HG03175 (cell line): ENCODE data around the gene HS3ST3B1.

Source experiments
- ATAC-seq: cut with Tn5 transposase; IDR thresholded peaks from one replicate; pipeline ENCODE4 v1.9.1; 2021; ENCODE audit warnings: mild to moderate bottlenecking, moderate library complexity; ENCODE audit not compliant: unreplicated experiment

The HS3ST3B1 gene

DNA sequence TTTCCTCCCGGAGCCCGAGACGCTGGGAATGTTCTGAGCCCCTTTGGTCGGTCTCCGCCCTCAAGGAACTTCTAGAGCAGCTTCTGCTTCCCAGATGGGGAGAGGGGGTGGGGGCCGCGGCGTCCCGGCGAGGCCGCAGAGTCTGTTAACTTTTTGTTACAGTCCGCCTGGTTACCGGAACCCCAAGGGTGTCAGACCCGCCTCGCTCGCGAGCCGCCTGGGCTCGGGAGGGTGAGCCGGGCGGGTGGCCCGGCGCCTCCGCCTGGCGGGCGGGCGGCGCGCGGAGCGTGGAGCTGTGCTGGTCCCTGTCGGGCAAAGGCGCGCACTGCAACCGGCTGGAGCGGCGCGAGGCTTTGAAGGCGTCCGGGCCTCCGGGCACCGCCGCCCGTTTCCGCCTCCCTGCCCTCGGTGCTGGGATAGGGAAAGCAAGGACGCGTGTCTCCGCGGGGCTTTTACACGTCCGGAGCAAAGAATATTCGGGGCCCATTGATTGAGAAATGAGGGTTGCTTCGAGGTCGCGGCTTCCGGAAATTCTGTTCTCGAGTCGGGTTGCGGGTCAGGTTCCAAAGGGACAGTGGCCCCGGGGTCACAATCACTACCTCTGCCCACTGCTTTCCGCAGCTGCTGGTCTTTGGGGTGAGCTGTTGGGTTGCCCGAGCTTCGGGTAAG lies 1.7 kb downstream of the HS3ST3B1 start:
- peak; percentile 60 for ATAC-seq

DNA sequence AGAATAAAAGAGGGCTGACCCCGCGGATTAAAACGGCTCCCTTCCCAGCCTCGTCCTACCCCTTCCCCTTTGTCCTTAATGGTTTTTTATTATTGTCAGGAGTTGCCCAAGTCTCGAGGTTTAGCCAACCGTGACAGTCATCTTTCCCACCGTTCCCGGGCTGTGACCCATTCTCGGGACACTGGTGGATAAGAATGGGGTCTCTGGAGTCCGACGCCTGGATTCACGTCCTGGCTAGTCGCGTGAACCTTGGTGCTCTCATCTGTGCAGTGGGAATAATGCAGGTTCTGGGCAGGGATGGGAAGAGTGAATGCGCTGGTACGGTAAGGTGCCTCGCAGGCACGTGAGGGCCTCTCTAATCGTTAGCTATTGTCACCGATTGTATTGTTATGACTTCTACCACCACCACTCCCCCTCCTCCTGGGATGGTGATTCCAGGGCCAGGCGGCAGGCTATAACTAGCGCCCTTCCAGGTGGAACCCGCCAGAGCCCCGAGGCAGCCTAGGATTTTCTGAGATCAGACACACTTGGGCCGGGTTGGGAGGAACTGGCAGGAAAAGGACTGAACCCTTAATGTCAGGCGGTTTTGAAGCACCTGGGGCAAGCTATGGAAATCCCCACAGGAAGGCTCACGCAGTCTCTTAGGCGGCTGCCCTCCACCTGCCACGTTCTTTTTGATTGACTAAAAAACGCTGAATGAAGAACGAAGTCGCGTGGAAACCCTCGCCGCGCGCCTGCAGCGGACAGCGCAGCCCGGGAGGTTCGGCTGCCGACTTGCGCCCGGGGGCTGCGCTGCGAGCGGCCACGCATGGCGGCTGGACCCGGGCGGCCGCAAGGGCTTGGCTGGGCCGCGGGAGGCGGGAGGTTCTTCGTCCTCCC lies 2.7 kb downstream of the HS3ST3B1 start:
- ATAC-seq = no peak

DNA sequence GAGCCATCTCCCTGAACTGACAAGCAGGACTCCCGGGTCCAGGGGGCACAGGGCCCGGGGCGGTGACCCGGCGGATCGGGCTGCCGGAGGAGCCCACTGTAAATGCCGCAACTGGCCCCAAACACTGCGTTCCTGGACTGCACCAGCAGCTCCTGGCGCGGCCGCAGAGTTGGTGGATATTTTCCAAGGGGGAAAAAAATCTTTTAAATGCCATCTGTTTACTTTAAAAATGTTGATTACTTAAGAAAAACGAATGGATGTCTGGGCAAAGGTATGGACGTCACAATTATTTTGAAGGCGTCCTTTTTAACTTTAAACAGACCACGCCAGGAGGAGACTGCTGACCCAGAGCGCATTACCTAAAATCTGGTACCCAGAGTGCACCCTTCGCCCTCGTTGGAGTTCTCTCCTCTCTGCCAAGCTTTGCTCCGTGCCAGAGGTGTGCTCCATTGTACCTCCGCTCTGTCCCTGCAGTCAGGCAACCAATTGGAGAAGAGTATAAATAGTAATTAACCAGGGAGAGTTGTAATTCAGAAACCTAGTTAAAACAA lies 3.4 kb downstream of the HS3ST3B1 start:
- ATAC-seq = no peak

DNA sequence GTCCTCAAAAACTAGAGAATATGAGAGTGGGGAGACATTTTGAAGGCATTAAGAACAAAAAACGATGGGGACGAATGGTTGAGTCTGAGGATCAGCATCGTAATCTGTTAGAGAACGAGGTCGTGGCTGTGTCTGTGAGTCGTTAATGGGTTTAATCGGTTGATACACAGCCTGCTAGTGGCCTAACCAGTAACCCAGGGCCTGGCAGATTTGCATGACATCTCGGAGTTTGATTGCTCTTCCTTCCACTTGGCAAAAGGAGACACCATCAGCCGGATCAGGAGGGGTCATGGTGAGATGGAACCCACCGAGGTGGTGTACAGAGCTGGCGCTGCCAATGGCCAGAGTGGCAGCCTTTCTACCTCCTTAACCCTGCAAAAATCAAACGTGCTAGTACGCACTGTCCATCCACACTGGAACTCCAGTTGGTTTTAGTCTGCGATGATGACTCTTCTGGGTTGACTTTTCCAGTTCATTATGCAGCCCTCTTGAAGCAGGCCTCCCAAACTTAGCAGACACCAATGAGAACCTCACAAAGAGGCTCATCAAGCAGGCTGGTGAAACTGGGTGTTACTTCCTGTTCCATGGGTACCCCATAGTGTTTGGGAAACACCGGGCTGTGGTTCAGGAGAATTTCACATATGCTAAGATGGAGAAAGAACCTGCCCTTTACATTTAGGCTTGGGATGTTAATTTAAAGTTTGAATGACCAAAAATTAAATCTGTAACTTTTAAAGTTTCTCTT lies 4.1 kb downstream of the HS3ST3B1 start:
- ATAC-seq = no peak

DNA sequence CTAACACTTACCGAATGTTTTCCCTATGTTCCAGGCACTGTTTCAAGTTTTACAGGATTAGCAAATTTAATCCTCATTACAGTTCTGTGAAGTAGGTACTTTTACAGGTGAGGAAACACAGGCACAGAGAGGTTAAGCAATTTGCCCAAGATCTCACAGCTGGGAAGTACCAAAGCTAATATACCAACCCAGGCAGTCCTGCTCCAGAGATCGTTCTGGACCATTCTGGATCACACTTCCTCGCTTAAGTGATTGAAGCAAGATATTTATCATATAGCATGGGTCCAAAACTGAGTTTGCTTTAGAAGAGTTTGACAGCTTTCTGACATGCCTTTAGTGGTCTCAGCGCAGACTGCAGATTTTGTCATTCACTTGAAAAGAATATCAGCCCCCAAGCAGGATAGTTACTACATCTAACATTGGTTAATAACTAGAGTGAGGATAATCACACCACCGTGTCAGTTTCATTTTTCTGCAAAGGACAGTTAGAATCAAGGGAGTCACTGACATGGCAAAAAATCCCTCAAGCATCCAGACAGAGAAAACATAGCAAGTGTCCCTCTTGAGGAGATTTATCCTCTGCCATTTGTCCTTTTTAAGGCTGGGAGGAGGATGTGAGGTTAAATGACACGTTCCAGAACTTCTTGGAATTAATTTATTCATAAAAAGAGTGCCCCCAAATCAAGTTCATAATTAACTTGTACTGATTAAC lies 5.1 kb downstream of the HS3ST3B1 start:
- no peak for ATAC-seq

DNA sequence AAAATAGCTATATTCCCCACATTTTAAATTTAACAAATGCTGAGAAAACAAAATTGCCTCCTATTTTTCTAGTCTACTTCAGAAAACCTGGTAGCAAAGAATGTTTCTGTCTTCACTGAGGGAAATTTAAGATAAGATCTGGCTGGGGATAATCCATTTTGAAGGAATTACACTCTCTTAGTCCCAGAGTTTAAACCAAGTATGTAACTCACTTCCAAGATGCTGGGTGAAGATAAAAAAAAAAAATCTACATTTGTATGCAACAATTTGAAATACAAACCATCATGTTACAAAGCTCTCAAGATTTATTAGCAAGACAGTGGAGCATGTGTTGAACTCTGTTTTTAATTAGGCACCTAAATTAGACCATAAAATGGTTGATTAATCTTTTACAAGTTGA lies 5.7 kb downstream of the HS3ST3B1 start:
- ATAC-seq = no peak

DNA sequence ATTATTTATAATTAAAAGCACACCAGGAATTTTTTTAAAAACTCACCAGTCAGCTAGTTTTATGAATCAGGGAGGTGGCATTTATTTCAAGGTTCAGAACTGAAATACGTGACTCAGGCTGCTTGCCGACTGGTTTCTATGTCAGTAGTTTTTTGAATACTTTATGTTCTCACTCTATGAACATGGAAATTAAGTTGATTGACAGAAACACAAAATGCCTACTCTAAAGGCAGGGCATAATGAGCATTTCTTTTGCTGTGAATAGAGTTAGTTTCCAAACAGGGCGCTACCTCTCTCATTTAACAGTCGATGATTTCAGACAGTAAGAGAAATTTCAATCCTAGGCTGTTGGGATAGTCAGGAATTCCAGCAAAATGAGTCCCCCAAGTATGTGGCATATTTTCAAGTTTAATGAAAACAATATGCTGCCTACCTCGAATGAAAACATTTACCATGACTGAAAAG lies 6.7 kb downstream of the HS3ST3B1 start:
- ATAC-seq = no peak

DNA sequence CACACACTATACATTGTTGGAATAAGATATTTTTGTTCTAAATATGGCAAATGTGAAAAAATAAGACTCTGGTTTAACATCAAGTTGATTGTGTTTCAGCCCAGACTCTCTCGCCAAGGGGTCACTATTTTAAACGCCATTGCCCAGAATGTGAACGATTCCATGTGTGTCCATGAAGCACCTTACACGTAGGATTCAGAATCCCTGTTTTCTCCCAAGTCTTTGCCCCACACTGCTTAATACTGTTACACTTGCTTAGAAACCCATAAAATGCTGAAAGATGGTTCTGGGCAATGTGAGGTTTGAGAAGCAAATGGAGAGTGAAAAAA lies 7.7 kb downstream of the HS3ST3B1 start:
- ATAC-seq = no peak

DNA sequence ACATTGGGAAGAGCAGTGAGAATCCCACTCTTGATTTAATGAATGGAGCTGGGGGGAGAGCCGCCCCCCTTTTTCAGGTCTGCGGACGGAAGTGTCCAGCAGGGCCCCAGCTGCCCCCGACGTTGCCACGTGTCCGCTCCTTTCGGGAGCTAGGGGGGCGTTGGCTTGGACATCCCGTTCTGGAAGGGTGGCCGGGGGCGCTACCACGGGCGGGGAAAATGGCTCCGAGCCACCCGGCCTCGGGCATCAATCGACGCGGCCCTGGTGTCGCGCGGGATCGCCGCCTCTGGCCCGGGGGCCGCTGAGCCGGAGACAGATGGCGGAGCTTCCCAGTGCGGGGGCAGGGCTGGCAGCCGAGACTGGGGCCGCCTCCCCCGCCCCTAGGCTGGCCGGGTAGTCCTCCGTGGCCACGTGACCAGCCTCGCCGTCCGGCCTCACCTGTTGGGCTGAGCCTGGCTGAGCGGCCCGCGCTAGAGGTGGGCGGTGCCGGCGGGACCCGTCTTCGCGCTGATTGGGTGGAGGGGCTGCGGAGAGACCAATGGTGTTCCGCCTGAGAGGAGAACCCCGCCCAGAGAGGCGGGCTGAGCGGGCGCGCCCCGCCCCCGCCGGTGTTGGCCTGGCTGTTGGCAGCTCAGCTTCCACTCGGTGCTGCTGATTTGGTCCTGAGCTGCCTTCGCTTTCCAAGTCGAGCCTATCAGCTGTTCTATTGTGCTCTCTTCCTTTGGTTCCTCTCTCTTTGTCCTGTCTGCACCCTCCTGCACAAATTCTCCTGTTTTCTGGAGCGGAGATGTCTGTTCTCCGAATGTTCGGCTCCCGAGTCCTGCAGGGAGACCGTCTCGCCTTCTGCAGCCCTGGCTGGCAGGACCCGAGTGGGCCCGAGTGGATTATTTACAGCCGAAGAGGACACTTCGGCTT lies 8.3 kb downstream of the HS3ST3B1 start:
- ATAC-seq = peak; percentile 78

DNA sequence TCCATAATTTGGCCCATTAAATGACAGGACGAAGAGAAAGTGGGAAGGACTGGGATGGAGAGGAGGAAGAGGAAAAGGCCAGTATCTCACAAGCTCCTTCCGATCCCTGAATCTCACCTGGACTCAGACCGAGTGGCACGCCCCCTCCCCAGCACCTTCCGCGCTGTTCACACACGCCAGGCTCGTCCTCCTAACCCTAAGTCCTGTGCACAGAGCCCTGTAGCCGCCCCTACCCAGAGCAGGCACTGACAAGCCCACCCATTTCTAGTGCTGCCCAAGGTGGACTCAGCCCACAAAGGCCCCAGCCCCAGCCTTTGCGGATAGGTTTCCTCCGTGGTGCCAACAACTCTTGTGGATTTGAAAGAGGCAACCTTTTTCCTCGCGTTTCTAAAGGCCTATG lies 9.2 kb downstream of the HS3ST3B1 start:
- no peak for ATAC-seq

DNA sequence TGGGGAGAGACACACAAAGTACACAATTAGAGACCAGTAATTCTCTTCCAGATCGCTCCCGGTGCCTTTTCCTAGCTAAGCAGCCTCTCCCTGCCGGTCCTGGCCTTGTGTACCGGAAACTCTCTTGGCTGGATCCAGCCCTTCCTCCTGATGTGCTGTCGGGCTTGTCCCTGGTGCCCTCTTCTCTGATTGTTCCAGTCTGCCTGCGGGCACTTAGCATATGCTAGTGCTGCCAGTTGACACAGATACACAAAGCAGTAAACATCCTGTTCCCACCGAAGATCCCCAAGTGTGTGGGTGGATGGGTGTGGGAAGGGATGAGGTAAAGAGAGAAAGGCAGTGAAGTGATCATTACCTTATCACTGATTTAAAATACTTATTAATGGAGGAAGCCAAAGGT lies 9.7 kb downstream of the HS3ST3B1 start:
- ATAC-seq = no peak

DNA sequence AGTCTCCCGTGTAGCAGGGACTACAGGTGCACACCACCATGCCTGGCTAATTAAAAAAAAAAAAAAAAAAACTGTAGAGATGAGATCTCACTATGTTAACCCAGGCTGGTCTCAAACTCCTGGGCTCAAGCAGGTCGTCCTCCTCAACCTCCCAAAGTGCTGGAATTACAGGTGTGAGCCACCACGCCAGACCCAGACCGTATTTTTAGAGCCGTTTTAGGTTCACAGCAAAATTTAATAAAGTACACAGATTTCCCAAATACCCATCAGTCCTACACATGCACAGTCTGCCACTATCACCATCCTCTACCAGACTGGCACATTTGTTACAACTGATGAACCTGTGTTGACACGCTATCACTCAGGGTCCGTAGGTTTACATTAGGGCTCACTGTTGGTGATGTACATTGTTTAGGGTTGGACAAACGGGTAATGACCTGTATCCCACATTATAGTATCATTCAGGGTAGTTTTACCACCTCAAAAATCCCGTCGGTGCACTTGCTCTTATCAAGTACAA lies 10.4 kb downstream of the HS3ST3B1 start:
- no peak for ATAC-seq

DNA sequence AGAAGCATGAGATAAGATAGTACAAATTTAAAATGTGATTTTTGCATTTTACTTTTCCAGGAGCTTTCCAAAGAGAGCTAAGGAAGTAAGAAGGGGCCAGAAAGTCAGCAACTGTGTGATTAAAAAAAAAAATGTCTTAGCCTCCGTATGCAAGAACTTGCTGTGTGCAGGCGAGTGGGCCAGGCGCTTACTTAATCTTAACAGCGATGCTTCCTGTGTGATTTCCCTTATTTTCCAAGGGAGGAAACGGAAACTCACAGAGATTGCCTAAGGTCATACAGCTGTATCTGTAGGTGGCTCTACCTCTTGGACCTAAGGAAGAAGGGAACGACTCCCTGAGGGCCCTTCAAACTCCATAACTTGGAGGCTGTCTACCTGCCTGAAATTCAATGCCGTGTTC lies 11.1 kb downstream of the HS3ST3B1 start:
- ATAC-seq = no peak

DNA sequence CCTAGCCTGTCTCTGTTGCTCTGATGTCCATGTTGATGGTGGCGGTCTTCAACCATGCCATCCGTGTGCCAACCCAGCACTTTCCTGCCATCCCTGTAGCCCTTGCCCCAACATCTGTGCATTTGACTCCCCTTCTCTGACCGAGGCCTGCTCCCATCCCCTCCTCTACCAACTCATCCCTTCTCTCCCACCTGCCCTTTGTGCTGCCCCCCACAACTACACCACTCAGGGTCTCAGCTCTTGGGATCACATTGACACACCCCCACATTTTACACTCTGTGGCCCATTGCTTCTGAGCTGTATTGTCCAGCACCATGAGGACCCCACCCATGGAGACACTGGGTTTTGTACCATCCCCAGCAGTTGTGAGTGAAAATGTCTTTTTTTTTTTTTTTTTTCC lies 11.6 kb downstream of the HS3ST3B1 start:
- no peak for ATAC-seq

DNA sequence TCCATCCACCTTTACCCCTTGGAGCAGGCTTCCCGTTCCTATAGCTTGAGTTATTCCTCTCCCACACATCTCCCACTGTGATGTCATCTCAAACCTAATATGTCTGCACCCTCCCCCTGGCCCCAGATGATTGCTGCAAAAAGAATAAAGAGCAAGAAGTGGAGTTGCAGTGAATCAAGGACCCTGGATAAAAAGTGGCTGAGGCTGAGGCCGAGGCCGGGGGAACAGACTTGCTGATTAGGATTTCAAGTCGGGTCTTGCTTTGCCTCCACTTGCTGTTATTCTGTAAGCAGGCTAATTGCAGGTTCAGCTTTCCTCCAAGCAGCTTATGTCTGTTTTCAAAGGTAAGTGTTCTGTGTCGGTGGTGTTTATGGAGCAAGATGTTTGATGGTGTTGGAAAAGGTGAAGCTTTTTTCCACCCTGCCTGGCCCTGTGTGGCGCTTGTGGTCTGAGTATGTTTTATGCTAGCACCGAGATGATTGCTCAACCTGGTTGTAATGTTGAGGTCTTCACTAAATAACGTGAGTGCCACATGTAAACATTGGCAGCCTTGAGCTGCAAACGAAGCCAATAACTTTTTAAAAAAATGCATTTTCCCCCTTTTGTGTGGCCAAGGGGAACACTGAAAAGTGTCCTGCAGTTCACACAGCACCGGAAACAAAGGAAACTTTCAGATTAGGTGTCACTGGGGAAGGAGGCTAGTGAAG lies 15.4 kb downstream of the HS3ST3B1 start:
- ATAC-seq = no peak

DNA sequence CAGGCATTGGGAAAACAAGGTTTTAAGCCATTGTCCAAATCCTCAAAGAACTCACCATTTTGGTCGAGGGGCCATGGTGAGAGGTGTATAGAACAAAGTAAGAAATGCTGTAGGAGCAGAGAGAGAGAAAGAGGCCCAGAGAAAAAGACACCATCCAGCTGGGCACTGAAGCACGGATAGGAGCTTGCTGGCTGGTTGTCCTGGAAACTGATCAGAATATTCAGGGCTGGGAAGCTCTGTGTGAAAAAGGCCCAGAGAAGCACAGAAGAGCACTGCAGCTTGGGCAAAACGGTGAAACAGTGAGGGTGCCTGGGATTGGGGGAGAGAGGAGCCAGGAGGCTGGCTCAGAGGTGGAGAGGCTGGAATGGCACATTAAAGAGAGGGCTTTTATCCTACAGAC lies 16.5 kb downstream of the HS3ST3B1 start:
- ATAC-seq = no peak

DNA sequence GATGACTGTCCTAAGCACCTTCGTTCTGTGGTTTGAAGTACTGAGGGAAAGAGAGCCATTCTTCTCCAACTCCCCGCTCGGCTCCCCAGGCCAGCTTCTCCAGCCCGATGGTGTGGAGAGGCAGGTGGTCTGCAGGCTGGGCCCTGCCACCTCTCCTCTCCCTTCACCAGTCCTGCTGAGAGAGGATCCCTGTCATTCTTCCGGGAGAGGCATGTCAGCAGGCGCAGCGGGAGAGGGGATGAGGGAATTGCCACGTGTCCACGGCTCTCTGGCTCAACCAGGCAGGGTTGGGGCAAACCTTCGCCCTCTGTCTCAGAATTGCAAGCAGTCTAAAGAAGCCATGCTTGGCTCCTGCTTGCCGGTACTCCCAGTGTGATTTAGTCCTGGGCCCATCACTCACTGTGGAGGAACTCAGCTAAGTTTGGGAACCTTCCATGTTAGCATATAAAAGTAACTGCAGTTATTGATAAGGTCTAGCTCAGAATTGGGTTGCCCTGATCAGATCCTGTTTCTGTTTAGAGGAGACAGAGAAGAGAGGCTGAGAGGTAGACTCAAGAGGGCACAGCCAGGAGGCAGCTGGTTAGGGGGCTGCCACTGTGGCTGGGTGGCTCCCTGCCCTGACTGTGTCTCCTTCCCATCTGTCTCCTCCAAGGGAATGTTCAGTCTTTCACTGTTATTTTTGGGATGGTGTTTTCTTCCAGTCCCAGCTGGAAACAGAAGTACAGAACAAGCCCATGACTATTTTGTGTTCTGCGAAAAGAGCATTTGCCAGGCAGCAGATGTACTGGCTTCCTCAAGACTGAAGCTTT lies 17.4 kb downstream of the HS3ST3B1 start:
- no peak for ATAC-seq

DNA sequence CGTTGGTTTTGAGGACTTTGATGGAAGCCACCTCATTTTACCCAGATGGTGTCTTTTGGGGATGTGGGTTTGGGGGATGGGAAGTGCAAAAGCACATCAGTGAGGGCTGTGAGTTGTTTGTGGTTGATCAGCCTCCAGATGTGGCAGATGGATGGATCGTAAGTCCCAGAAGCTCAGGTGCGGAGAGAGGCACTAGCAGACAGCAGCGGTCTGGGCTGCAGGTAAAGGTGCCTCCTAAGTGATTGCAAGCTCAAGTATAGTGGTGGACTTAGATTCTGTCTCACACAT lies 18.0 kb downstream of the HS3ST3B1 start:
- no peak for ATAC-seq
